ENCODE measurements around the gene UCN.

The UCN gene

GRCh38 chr2:27307287-27307544 lies 1.0 kb downstream of the UCN start:
- no peaks in the 10 kb centered on the region for H3F3A ChIP-seq (ENCODE audit: low read depth)
- no peak overlapping the region for H3K9ac ChIP-seq (ENCODE audit: low read depth, low read length, poor library complexity, severe bottlenecking)
- no peaks in the 10 kb centered on the region for H4K20me1 ChIP-seq (ENCODE audit: insufficient read depth, low read length, poor library complexity, severe bottlenecking)
- no peak overlapping the region for H2AFZ ChIP-seq (ENCODE audit: low read length)
- H3K27me3 ChIP-seq (ENCODE audit: insufficient read depth, low read length, poor library complexity, severe bottlenecking), result no peaks in the 10 kb centered on the region
- no peak overlapping the region for H3K4me2 ChIP-seq (ENCODE audit: low read depth, low read length, poor library complexity, severe bottlenecking)
- H3K79me2 ChIP-seq (ENCODE audit: insufficient read depth, low read length), result no peaks in the 10 kb centered on the region
- TF ChIP-seq, protein P1, sequence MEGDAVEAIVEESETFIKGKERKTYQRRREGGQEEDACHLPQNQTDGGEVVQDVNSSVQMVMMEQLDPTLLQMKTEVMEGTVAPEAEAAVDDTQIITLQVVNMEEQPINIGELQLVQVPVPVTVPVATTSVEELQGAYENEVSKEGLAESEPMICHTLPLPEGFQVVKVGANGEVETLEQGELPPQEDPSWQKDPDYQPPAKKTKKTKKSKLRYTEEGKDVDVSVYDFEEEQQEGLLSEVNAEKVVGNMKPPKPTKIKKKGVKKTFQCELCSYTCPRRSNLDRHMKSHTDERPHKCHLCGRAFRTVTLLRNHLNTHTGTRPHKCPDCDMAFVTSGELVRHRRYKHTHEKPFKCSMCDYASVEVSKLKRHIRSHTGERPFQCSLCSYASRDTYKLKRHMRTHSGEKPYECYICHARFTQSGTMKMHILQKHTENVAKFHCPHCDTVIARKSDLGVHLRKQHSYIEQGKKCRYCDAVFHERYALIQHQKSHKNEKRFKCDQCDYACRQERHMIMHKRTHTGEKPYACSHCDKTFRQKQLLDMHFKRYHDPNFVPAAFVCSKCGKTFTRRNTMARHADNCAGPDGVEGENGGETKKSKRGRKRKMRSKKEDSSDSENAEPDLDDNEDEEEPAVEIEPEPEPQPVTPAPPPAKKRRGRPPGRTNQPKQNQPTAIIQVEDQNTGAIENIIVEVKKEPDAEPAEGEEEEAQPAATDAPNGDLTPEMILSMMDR (conservative IDR thresholded peaks at IDR 0.05; ENCODE audit: low read length), result no peak
- TF ChIP-seq EZH2phosphoT487 (IDR thresholded peaks at IDR 0.05; ENCODE audit: borderline replicate concordance), result no peak
- no peak overlapping the region for H3K4me3 ChIP-seq (ENCODE audit: low read length, poor library complexity, severe bottlenecking)
- no peaks in the 10 kb centered on the region for H3K36me3 ChIP-seq (ENCODE audit: insufficient read depth, low read length)
- no peaks in the 10 kb centered on the region for H3K9me3 ChIP-seq (ENCODE audit: insufficient read depth, low read depth, low read length)
- H3K4me1 ChIP-seq (ENCODE audit: insufficient read depth, low read length, poor library complexity, severe bottlenecking), result no peaks in the 10 kb centered on the region
- H3K9me2 ChIP-seq (replicated peaks; ENCODE audit: low read depth, low read length), result no peaks in the 10 kb centered on the region

DNA sequence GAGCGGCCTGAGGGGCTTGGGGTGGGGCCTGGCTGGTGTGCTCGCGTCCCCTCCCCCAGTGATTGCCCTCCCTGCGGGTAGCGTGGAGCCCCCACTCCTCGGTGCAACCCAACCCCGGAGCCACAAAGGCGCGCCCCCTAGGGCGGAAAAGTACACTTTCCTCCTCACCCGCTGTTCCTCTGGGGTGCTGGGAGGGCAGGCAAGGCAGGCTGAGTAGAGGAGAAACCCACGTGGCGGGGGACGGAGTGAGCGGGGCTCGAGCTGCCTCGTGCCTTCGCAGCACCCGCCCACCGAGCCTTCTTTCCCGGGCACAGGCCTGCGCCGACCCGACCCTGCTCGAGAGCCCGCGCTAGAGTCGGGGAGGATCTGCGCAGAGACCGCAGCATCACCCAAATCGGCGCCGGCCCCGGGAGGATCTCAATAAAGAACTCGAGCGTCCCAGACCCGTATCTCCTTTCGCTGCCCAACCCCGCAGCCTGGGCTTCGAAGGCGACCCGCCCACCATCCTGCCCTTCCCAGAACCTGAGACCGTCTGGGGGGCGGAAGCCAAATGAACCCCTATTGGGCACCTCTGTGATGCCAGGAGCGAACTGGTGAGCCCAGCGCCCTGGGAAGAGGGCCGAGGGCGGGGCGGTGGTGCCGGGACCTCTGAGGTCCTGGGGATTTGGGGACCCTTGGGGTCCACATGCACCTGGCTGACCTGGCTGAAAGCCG lies 1.5 kb downstream of the UCN start:
- Histone ChIP-seq H3K79me2 (ENCODE audit: insufficient read depth, low read length) (no peaks in the 10 kb centered on the region), H3K27me3 (ENCODE audit: insufficient read depth, low read length, poor library complexity, severe bottlenecking) (no peaks in the 10 kb centered on the region), H4K20me1 (ENCODE audit: insufficient read depth, low read length, poor library complexity, severe bottlenecking) (no peaks in the 10 kb centered on the region), H2AFZ (ENCODE audit: low read length) (no peak overlapping the region), H3K4me1 (ENCODE audit: insufficient read depth, low read length, poor library complexity, severe bottlenecking) (no peaks in the 10 kb centered on the region), H3K36me3 (ENCODE audit: insufficient read depth, low read length) (no peaks in the 10 kb centered on the region), H3K4me3 (ENCODE audit: low read length, poor library complexity, severe bottlenecking) (no peak overlapping the region), H3K9me3 (ENCODE audit: insufficient read depth, low read depth, low read length) (no peaks in the 10 kb centered on the region), H3K9me2 (replicated peaks; ENCODE audit: low read depth, low read length) (no peaks in the 10 kb centered on the region), H3K4me2 (ENCODE audit: low read depth, low read length, poor library complexity, severe bottlenecking) (no peak overlapping the region), H3F3A (ENCODE audit: low read depth) (no peaks in the 10 kb centered on the region), H3K9ac (ENCODE audit: low read depth, low read length, poor library complexity, severe bottlenecking) (no peak overlapping the region)
- TF ChIP-seq, protein P1 (conservative IDR thresholded peaks at IDR 0.05; ENCODE audit: low read length), result no peak
- TF ChIP-seq EZH2phosphoT487 (IDR thresholded peaks at IDR 0.05; ENCODE audit: borderline replicate concordance), result no peak

DNA sequence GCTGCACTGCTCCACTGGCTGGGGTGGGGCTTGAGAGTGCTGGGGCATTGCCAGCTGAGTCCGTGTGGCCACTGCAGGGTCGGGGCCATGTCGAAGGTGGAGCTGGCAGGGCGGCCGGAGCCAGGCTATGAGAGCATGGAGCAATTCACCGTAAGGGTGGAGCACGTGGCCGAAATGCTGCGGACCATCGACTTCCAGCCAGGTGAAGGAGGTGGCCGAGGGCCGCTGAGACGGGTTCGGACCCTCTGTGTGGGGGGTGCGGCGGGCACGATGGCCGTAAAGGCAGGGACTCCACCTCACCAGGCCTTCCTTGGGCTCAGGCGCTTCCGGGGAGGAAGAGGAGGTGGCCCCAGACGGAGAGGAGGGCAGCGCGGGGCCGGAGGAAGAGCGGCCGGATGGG lies 2.1 kb downstream of the UCN start:
- no peaks in the 10 kb centered on the region for H4K20me1 ChIP-seq (ENCODE audit: insufficient read depth, low read length, poor library complexity, severe bottlenecking)
- H3K79me2 ChIP-seq (ENCODE audit: insufficient read depth, low read length), result no peaks in the 10 kb centered on the region
- H3K27me3 ChIP-seq (ENCODE audit: insufficient read depth, low read length, poor library complexity, severe bottlenecking), result no peaks in the 10 kb centered on the region
- TF ChIP-seq, protein P1 (conservative IDR thresholded peaks at IDR 0.05; ENCODE audit: low read length), result no peak
- no peak for TF ChIP-seq EZH2phosphoT487 (IDR thresholded peaks at IDR 0.05; ENCODE audit: borderline replicate concordance)
- H3K9me3 ChIP-seq (ENCODE audit: insufficient read depth, low read depth, low read length), result no peaks in the 10 kb centered on the region
- H3K4me1 ChIP-seq (ENCODE audit: insufficient read depth, low read length, poor library complexity, severe bottlenecking), result no peaks in the 10 kb centered on the region
- H3F3A ChIP-seq (ENCODE audit: low read depth), result no peaks in the 10 kb centered on the region
- H3K4me2 ChIP-seq (ENCODE audit: low read depth, low read length, poor library complexity, severe bottlenecking), result no peak overlapping the region
- H3K36me3 ChIP-seq (ENCODE audit: insufficient read depth, low read length), result no peaks in the 10 kb centered on the region
- no peak overlapping the region for H3K4me3 ChIP-seq (ENCODE audit: low read length, poor library complexity, severe bottlenecking)
- no peak overlapping the region for H2AFZ ChIP-seq (ENCODE audit: low read length)
- no peak overlapping the region for H3K9ac ChIP-seq (ENCODE audit: low read depth, low read length, poor library complexity, severe bottlenecking)
- H3K9me2 ChIP-seq (replicated peaks; ENCODE audit: low read depth, low read length), result no peaks in the 10 kb centered on the region
